8988T (cell line): ENCODE data around the gene CPA3.

Experiments
- DNase-seq: peaks from one replicate; pipeline ENCODE4 v3.0.0; 2011

The CPA3 gene

DNA sequence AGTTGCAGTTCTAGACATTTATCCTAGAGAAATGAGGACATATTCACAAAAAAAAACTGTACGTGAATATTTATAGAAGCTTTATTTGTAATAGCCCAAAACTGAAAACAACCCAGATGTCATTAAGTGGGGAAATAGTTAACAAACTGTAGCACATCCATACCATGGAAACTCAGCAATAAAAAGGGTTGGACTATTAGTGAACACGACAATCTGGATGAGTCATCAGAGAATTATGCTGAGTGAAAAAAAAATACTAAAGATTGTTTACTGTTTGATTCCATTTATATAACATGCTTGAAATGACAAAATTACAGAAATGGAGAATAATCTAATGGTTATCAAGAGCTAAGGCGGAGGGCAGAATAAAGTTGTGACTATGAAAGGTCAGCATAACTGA, 59.5 kb downstream of the CPA3 start:
- no peak for DNase-seq

DNA sequence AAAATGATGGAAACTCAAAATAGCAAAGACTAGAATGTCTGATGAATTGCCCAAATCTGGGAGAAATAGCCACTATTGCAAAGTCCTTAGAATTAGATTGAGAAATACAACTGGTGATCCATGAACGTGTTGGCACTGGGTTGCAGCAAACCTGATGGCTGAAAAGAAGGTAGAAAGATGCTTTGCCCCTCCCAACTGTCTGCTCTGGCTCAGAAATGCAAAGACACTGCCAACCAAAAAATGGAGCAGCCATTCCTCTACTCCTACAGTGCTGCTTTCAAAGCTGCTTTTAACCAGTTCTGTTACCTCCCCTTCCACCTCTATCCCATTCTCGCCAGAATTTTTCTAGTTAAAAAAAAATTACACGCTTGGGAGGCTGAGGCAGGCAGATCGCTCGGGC, 60.7 kb downstream of the CPA3 start:
- no peak for DNase-seq

DNA sequence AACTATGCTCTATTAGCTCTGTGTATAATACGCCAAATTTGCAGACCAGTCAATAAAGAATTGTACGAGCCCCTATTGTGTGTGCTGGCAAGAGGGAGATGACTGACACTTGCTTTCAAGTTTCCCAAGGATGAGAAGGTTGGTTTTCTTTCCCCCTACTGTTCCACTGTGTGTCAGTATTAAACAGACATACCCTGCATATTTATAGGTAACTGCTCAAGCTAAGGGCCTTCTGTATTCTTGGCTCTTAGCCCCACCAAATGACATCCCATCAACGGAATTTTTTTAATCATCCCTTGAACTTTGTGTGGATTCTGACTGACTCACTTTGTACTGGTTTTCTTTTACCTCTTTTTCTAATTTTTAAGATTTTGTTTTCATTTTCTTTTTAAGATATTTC, 65.7 kb downstream of the CPA3 start:
- no peak for DNase-seq

DNA sequence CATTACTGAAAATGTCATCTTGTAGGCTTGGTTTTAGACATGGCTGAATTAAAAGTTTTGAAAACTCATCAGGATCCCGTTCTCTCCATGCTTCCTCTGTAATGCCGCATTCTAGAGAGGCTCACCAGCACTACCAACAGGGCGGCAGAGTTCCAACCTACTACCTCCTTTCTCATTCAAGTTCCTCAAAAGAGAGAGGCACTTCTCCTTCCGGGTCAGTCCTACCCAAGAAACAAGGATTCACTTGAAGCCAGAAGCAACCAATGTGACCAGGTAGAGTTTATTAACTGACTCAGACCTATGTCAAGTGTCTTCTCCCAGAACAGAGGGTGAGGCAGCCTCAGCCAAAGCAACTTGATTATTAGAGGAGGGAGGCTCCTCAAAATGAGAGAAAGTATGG, 66.5 kb downstream of the CPA3 start:
- no peak for DNase-seq

DNA sequence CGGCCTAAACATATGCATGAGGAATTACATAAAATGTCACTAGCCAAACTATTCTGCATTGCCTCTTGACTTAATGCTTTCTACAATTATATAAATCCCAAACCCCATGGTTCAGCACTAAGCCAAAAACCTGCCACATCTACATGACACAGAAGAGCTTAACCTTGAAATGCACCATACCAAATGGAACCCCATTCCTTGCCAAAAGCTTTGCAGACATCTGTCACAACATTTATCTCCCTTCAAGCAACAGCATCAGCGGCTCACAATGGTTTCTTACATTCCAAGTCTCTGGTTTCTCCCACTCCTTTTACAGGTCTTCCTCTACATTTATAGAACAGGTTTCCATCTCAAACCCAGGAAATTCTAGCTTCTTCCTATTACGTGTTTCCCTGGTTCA, 67.9 kb downstream of the CPA3 start:
- no peak for DNase-seq

DNA sequence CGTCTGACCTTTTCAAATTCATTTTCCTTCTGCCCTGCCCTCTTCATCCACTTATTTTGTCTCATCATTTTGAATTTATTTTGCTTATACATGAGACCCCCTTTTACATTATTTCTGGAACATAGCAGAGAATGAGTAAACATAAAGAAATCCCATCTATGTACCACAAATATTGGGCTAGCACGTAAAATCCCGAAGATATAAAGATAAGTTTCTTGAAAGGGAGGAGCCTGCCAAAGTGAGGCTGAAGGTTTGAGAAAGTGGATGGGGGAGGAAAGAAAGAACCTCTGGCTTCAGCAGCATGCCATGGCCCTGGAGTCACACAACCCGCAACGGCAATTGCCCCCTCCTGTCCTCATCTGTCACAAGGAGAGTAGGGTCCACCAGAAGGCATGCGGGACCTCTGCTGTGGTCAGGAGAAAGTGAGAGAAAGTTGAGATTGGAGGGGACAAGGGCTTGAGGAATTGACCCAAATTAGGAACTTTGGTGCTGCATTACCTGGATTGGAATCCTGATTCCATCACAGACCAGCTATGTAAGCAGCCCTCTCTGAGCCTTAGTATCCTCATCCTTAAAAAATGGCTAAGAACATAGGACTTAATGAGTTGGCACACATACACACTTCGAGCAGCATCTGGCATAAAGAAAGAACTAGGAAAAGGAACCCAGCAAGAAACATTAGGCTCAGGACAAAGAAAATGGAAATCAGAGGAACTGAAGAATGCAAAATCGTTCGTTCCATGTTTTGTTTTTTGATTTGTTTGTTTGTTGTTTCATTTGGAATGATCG, 72.6 kb downstream of the CPA3 start:
- DNase-seq, result no peak

DNA sequence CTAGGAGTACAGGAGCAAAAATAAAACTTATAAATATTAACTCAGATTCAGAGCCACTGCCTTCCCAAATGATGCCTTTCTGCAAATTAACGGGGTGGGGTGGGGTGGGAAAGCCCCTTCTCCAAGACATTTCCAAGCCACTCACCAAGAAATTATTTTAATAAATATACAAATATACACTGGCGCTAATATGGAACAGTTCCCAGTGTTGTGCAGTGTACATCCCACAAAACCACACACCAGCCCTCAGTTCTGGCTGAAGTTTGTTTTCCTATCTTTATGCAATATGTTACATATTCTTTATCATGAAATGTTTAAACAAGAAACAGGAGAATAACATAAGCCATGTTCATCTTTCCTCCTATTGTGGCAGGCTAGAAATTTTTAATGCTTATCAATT, 73.2 kb downstream of the CPA3 start:
- no peak for DNase-seq

DNA sequence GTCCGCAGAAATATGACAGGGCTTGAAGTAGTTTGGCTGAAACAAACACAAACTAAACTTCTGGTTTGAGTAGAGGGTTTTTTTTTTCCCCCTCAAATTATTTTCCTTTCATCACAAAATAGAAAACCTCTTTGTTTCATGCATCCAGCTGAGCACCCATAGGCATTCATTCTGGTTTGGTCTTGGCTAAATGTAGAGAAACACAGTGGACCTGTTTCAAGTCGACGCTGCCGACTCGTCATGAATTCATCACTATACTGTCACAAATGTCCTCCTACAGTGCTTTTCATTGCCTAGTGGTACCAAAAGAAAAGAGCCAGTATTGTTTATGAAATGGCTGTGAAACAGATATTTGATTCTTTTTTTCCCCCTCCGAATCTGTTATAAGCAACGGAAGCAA, 73.8 kb downstream of the CPA3 start:
- no peak for DNase-seq

DNA sequence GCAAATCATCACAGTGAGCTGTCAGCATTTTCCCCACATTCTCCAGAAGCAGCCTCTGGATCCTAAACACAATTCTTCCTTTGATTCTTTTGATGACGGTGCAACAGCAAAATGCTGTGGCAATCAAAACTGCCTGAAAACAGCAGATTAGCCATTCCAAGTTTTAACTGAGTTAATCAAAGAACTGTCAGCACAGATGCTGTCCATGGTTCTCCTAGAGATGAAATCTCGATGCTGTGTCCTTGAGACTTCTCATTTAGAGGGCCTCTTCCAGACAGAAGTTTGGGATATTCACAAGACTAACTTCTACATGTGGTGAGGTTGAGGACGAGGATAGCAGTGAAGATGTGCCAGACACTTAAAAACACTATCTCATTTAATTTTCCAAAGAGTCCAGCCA, 75.9 kb downstream of the CPA3 start:
- DNase-seq, result no peak

DNA sequence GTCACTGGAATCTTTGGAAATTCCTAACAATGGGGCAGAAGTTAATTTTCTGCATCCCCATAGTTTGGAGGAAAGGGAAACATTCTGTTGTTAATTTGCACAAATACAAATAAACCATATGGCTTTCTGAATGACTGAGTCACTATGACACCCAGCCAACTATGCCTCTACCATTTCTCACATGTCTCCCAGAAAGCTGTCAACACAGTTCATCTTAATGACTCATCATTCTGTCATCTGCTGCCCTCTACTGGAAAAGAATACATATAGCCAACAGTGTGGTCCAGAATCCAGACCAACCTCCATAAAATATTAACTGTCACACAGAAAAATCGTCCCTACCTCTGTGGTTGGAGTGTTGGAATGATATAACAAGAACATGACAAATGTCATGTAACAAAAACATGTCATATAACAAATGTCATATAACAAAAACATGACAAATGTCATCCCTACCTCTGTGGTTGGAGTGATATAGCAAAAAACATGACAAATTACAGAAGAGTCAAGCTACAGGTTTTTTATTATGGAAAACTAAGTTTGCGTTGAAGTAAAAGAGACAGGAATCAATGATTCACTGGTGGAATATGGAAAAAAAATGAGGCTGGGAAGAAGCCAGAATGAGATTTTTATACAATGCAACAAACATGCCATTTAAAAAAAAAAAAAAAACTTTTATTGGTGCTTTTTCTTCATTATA, 78.6 kb downstream of the CPA3 start:
- peak; percentile 46 for DNase-seq

DNA sequence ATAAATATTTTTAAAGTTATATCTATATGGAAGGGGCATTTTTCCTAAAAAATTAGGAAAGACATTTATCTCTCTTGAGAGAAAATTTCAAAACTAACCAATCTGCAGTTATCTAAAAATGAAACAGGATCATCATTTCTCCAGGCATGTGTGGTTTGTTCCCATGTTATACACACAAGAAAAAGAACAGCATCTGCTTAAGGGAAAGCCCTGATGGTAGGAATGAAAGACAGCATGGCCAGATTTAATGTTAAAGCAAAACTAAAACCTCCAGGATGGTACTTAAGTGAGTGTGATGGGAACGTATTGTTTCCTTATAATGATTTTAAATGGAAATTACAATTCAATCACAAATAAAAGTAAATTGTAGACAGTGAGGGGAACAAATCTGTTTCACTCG, 80.0 kb downstream of the CPA3 start:
- no peak for DNase-seq
